ENCODE data around the gene LIPI.

LIPI gene

DNA sequence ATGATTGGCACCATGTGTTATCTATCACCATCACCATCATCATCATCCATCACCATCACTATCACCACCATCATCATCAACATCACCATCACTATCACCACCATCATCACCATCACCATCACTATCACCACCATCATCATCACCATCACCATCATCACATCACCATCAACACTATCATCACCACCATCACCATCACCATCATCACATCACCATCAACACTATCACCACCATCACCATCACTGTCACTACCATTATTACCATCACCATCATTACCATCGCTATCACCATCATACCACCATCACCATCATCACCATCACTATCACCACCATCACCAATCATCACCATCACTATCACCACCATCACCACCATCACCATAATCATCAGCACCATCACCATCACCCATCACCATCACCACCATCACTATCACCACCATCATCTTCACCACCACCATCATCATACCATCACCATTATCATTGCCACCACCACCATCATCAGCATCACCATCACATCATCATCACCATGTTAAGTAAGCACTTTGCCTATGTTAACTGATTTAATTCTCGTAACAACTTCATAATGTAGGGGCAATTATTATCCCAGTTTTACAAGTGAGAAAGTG, 112.8 kb downstream of the LIPI start (continued):
- TF ChIP-seq, protein P1, sequence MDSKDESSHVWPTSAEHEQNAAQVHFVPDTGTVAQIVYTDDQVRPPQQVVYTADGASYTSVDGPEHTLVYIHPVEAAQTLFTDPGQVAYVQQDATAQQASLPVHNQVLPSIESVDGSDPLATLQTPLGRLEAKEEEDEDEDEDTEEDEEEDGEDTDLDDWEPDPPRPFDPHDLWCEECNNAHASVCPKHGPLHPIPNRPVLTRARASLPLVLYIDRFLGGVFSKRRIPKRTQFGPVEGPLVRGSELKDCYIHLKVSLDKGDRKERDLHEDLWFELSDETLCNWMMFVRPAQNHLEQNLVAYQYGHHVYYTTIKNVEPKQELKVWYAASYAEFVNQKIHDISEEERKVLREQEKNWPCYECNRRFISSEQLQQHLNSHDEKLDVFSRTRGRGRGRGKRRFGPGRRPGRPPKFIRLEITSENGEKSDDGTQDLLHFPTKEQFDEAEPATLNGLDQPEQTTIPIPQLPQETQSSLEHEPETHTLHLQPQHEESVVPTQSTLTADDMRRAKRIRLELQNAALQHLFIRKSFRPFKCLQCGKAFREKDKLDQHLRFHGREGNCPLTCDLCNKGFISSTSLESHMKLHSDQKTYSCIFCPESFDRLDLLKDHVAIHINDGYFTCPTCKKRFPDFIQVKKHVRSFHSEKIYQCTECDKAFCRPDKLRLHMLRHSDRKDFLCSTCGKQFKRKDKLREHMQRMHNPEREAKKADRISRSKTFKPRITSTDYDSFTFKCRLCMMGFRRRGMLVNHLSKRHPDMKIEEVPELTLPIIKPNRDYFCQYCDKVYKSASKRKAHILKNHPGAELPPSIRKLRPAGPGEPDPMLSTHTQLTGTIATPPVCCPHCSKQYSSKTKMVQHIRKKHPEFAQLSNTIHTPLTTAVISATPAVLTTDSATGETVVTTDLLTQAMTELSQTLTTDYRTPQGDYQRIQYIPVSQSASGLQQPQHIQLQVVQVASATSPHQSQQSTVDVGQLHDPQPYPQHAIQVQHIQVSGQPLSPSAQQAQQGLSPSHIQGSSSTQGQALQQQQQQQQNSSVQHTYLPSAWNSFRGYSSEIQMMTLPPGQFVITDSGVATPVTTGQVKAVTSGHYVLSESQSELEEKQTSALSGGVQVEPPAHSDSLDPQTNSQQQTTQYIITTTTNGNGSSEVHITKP (tag by site-specific recombination; IDR thresholded peaks at IDR 0.05), result no peak
- TF ChIP-seq ZNF324 (tag by site-specific recombination; IDR thresholded peaks at IDR 0.05) (no peak), ZNF513 (tag by site-specific recombination; IDR thresholded peaks at IDR 0.05) (peak; percentile 89), ZNF521 (tag by site-specific recombination; IDR thresholded peaks at IDR 0.05) (no peak), ZNF350 (tag by site-specific recombination; IDR thresholded peaks at IDR 0.05) (no peak), ZNF133 (tag by site-specific recombination; IDR thresholded peaks at IDR 0.05) (no peak), ZNF623 (tag by site-specific recombination; IDR thresholded peaks at IDR 0.05) (no peak), SP7 (tag by site-specific recombination; IDR thresholded peaks at IDR 0.05) (no peak), GFI1B (tag by site-specific recombination; IDR thresholded peaks at IDR 0.05) (no peak), AEBP2 (tag by site-specific recombination; IDR thresholded peaks at IDR 0.05; ENCODE audit: borderline replicate concordance) (no peak), ZSCAN16 (tag by site-specific recombination; IDR thresholded peaks at IDR 0.05) (no peak), KLF9 (tag by site-specific recombination; IDR thresholded peaks at IDR 0.05; ENCODE audit: low read depth) (peak; percentile 27; the same call in 1 of the 2 replicates), ZNF707 (tag by site-specific recombination; IDR thresholded peaks at IDR 0.05) (0 out of 2 replicates have a peak, but pooled peaks have one; percentile 18), ZNF174 (tag by site-specific recombination; IDR thresholded peaks at IDR 0.05) (no peak), ZNF26 (tag by site-specific recombination; IDR thresholded peaks at IDR 0.05) (no peak), ZNF132 (tag by site-specific recombination; IDR thresholded peaks at IDR 0.05; ENCODE audit: borderline replicate concordance) (no peak), ZNF501 (tag by site-specific recombination; IDR thresholded peaks at IDR 0.05) (no peak), ZFP37 (tag by site-specific recombination; IDR thresholded peaks at IDR 0.05) (no peak), ZNF2 (tag by site-specific recombination; IDR thresholded peaks at IDR 0.05) (no peak), ZNF645 (tag by site-specific recombination; IDR thresholded peaks at IDR 0.05) (no peak), ZNF184 (tag by site-specific recombination; IDR thresholded peaks at IDR 0.05) (no peak), ZBTB20 (tag by site-specific recombination; IDR thresholded peaks at IDR 0.05) (no peak), ZNF48 (tag by site-specific recombination; IDR thresholded peaks at IDR 0.05) (0 out of 2 replicates have a peak, but pooled peaks have one; percentile 46), ZNF76 (tag by site-specific recombination; IDR thresholded peaks at IDR 0.05; ENCODE audit: borderline replicate concordance, low read depth) (no peak)
- TF ChIP-seq, protein P2, sequence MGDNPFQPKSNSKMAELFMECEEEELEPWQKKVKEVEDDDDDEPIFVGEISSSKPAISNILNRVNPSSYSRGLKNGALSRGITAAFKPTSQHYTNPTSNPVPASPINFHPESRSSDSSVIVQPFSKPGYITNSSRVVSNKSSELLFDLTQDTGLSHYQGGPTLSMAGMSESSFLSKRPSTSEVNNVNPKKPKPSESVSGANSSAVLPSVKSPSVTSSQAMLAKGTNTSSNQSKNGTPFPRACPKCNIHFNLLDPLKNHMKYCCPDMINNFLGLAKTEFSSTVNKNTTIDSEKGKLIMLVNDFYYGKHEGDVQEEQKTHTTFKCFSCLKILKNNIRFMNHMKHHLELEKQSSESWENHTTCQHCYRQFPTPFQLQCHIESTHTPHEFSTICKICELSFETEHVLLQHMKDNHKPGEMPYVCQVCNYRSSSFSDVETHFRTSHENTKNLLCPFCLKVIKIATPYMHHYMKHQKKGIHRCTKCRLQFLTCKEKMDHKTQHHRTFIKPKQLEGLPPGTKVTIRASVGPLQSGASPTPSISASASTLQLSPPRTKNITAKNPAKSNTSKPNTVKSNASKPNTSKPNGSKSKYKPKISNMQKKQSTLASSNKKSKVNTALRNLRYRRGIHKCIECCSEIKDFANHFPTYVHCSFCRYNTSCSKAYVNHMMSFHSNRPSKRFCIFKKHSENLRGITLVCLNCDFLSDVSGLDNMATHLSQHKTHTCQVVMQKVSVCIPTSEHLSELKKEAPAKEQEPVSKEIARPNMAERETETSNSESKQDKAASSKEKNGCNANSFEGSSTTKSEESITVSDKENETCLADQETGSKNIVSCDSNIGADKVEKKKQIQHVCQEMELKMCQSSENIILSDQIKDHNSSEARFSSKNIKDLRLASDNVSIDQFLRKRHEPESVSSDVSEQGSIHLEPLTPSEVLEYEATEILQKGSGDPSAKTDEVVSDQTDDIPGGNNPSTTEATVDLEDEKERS (tag by site-specific recombination; IDR thresholded peaks at IDR 0.05), result no peak
- TF ChIP-seq, protein P3, sequence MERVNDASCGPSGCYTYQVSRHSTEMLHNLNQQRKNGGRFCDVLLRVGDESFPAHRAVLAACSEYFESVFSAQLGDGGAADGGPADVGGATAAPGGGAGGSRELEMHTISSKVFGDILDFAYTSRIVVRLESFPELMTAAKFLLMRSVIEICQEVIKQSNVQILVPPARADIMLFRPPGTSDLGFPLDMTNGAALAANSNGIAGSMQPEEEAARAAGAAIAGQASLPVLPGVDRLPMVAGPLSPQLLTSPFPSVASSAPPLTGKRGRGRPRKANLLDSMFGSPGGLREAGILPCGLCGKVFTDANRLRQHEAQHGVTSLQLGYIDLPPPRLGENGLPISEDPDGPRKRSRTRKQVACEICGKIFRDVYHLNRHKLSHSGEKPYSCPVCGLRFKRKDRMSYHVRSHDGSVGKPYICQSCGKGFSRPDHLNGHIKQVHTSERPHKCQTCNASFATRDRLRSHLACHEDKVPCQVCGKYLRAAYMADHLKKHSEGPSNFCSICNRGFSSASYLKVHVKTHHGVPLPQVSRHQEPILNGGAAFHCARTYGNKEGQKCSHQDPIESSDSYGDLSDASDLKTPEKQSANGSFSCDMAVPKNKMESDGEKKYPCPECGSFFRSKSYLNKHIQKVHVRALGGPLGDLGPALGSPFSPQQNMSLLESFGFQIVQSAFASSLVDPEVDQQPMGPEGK (tag by site-specific recombination; IDR thresholded peaks at IDR 0.05), result no peak
